Stomach (tissue), 4 donors: Measurements from ENCODE around the gene DOCK6.

Experiments
- POLR2A ChIP-seq, 4 donors: fragments of 450-650 bp; IDR thresholded peaks; one replicate each; pipeline ENCODE4 v1.6.1; 2016; ENCODE audit warnings: antibody characterized with exemption in 4 of 4, control low read depth in 2 of 4, mild to moderate bottlenecking in 1 of 4, moderate library complexity in 1 of 4
- TF ChIP-seq, protein P1 (sequence below), 7 experiments: fragments of 450-650 bp in 4 of 7; fragments of 200-600 bp in 3 of 7; sonication (generic) in 3 of 7; IDR thresholded peaks; one replicate each; pipeline ENCODE4 v1.5.1; 2016 to 2019; ENCODE audit warnings: antibody characterized with exemption in 7 of 7, control low read depth in 2 of 7, mild to moderate bottlenecking in 1 of 7

DNA sequence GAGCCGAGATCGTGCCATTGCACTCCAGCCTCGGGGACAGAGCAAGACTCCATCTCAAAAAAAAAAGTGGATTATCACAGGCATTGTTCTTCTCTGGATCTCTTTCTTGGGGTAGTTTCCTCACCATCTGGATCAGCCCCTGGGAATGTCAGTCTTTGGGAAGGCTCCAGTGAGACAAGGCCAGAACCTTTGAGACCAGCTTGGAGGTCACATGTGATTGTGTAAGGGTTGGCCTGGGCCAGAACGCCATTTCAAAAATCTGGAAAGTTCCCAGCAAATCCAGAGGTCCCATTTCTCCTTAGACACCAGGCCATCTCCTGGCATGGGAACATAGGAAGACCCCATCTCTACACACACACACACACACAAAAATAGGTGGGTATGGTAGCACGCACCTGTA is 37.2 kb downstream of the DOCK6 start:
- TF ChIP-seq, protein P1, sequence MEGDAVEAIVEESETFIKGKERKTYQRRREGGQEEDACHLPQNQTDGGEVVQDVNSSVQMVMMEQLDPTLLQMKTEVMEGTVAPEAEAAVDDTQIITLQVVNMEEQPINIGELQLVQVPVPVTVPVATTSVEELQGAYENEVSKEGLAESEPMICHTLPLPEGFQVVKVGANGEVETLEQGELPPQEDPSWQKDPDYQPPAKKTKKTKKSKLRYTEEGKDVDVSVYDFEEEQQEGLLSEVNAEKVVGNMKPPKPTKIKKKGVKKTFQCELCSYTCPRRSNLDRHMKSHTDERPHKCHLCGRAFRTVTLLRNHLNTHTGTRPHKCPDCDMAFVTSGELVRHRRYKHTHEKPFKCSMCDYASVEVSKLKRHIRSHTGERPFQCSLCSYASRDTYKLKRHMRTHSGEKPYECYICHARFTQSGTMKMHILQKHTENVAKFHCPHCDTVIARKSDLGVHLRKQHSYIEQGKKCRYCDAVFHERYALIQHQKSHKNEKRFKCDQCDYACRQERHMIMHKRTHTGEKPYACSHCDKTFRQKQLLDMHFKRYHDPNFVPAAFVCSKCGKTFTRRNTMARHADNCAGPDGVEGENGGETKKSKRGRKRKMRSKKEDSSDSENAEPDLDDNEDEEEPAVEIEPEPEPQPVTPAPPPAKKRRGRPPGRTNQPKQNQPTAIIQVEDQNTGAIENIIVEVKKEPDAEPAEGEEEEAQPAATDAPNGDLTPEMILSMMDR (IDR thresholded peaks at IDR 0.05): no peak
- TF ChIP-seq POLR2A (IDR thresholded peaks at IDR 0.05): no peak
